ENCODE measurements around the gene LNX1.

LNX1 gene

GRCh38 chr4:53591372-53591892 lies at the start of gene LNX1:
Gene LNX1, minus strand, starts transcription at chr4:53591486. Its CDS starts 17,484 bp downstream, at chr4:53574002.
- DNase-seq (ENCODE audit: low read depth) = no peak
- peak within 1 kb of the TSS; percentile 20 for H3K4me3 ChIP-seq (ENCODE audit: low read length)

GRCh38 chr4:53640576-53641453 lies 49.5 kb upstream of the LNX1 start:
- TF ChIP-seq CTCF (conservative IDR thresholded peaks at IDR 0.05; ENCODE audit: low read depth, low read length) = no peak
- H3K4me3 ChIP-seq (ENCODE audit: low read length) = no peak overlapping the region
- DNase-seq (ENCODE audit: low read depth) = peak; percentile 31

More at GRCh38 chr4:53591372-53591892, at the start of gene LNX1:
- no peak for TF ChIP-seq CTCF (conservative IDR thresholded peaks at IDR 0.05; ENCODE audit: low read depth, low read length)

- no peak for DNase-seq (ENCODE audit: low read depth)
- no peak overlapping the region for H3K4me3 ChIP-seq (ENCODE audit: low read length)
- TF ChIP-seq CTCF (conservative IDR thresholded peaks at IDR 0.05; ENCODE audit: low read depth, low read length) = no peak
Measured at GRCh38 chr4:53638919-53639318, 47.6 kb upstream of the LNX1 start.

GRCh38 chr4:53637348-53637747 lies 46.1 kb upstream of the LNX1 start:
- TF ChIP-seq CTCF (conservative IDR thresholded peaks at IDR 0.05; ENCODE audit: low read depth, low read length) = no peak
- DNase-seq (ENCODE audit: low read depth) = no peak
- no peak overlapping the region for H3K4me3 ChIP-seq (ENCODE audit: low read length)

GRCh38 chr4:53635697-53636483 lies 44.6 kb upstream of the LNX1 start:
- no peak overlapping the region for H3K4me3 ChIP-seq (ENCODE audit: low read length)
- DNase-seq (ENCODE audit: low read depth) = no peak
- TF ChIP-seq CTCF (conservative IDR thresholded peaks at IDR 0.05; ENCODE audit: low read depth, low read length) = no peak

- no peak for TF ChIP-seq CTCF (conservative IDR thresholded peaks at IDR 0.05; ENCODE audit: low read depth, low read length)
- H3K4me3 ChIP-seq (ENCODE audit: low read length) = no peak overlapping the region
- DNase-seq (ENCODE audit: low read depth) = no peak
Measured at GRCh38 chr4:53633608-53634007, 42.3 kb upstream of the LNX1 start.
